Nephron (organoid): ENCODE data around the gene RTN3.

ENCODE experiments used
- H3K27ac Mint-ChIP-seq, 3 experiments: 2 replicates each; pipeline ENCODE4 v1.8.0; 2020; ENCODE audit warnings: mixed read lengths in 3 of 3, mild to moderate bottlenecking in 2 of 3, moderate library complexity in 1 of 3
- H3K27me3 Mint-ChIP-seq: 2 replicates; pipeline ENCODE4 v1.8.0; 2021; ENCODE audit warnings: low read depth, mild to moderate bottlenecking, moderate library complexity, mixed read lengths
- H3K36me3 Mint-ChIP-seq: 2 replicates; pipeline ENCODE4 v1.8.0; 2020; ENCODE audit warnings: low read depth, mixed read lengths
- H3K4me1 Mint-ChIP-seq: 2 replicates; pipeline ENCODE4 v1.8.0; 2020; ENCODE audit warnings: mixed read lengths
- H3K4me3 Mint-ChIP-seq, 3 experiments: 2 replicates each; pipeline ENCODE4 v1.8.0; 2020; ENCODE audit warnings: mild to moderate bottlenecking in 3 of 3, mixed read lengths in 3 of 3, moderate library complexity in 2 of 3
- H3K9me3 Mint-ChIP-seq: 2 replicates; pipeline ENCODE4 v1.8.0; 2020; ENCODE audit warnings: mixed read lengths
- TF ChIP-seq, protein P1 (sequence below), 3 experiments: fragments of 200-600 bp; sonication (generic); IDR thresholded peaks; one replicate each; pipeline ENCODE4 v1.5.0; 2021; ENCODE audit warnings: antibody characterized with exemption in 3 of 3; ENCODE audit not compliant: unreplicated experiment in 3 of 3

Gene RTN3

DNA sequence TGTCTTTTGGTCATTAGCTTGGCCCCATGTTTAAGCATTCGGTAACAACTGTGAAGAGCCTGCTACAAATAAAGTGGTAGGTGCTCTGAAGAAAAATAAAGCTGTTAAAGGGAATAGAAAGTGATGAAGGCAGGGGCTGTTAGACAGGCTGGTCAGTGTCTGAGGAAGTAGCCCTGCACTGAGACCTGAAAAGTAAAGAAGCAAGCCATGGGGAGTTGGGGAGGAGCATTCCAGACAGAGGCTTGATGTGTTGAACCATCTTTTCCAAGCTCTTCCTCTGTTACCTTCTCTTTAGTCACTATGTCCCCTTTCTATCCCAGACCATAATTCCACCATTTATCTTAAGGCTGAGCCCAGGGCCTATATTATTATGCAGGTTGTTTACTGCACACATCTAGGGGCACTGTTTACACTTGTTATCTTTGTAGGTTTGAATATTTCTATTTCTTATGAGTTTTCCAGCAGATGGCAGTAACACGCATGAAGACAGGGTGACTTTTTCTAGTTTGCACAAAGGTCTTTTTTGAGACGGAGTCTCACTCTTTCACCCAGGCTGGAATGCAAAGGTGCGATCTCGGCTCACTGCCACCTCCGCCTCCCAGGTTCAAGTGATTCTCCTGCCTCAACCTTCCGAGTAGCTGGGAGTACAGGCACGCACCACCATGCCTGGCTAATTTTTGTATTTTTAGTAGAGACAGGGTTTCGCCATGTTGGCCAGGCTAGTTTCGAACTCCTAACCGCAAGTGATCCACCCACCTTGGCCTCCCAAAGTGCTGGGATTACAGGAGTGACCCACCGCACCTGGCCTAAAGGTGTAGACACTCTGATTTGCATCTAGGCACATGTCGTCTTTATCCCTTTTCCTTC, 64.2 kb downstream of the RTN3 start:
- no peaks in the 10 kb centered on the region for H3K27me3 Mint-ChIP-seq
- H3K4me3 Mint-ChIP-seq = no peak overlapping the region
- TF ChIP-seq, protein P1, sequence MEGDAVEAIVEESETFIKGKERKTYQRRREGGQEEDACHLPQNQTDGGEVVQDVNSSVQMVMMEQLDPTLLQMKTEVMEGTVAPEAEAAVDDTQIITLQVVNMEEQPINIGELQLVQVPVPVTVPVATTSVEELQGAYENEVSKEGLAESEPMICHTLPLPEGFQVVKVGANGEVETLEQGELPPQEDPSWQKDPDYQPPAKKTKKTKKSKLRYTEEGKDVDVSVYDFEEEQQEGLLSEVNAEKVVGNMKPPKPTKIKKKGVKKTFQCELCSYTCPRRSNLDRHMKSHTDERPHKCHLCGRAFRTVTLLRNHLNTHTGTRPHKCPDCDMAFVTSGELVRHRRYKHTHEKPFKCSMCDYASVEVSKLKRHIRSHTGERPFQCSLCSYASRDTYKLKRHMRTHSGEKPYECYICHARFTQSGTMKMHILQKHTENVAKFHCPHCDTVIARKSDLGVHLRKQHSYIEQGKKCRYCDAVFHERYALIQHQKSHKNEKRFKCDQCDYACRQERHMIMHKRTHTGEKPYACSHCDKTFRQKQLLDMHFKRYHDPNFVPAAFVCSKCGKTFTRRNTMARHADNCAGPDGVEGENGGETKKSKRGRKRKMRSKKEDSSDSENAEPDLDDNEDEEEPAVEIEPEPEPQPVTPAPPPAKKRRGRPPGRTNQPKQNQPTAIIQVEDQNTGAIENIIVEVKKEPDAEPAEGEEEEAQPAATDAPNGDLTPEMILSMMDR (IDR thresholded peaks at IDR 0.05; ENCODE audit: unreplicated experiment in 3 of 3) = peak in 2 of 3 experiments; percentile 29 to 30
- H3K9me3 Mint-ChIP-seq = no peaks in the 10 kb centered on the region
- H3K36me3 Mint-ChIP-seq = peaks cover 5% of the 10 kb centered on the region
- no peaks in the 10 kb centered on the region for H3K4me1 Mint-ChIP-seq
- no peak overlapping the region for H3K27ac Mint-ChIP-seq

DNA sequence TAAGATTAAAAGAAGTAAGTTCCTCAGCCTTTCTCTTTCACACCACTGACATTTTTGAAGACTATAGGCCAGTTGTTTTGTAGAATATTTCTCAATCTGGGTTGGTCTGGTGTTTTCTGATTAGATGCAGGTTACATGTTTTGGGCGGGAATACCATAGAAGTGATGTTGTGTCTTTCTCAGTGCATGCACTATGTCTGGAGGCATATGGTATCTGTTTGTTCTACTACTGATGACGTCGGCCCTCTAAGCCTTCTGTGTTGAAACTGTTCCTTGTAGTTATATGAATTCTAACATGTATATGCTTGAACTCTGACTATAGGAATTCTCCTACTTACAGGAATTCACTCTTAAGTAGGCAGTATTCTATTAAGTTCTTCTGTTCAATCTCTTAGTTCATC, 65.7 kb downstream of the RTN3 start:
- no peak overlapping the region for H3K4me3 Mint-ChIP-seq
- H3K4me1 Mint-ChIP-seq = no peaks in the 10 kb centered on the region
- no peaks in the 10 kb centered on the region for H3K9me3 Mint-ChIP-seq
- H3K27me3 Mint-ChIP-seq = no peaks in the 10 kb centered on the region
- H3K27ac Mint-ChIP-seq = no peak overlapping the region
- peaks cover 13% of the 10 kb centered on the region for H3K36me3 Mint-ChIP-seq
- TF ChIP-seq, protein P1 (IDR thresholded peaks at IDR 0.05; ENCODE audit: unreplicated experiment in 3 of 3) = no peak

GRCh38 chr11:63749624-63750023, 68.3 kb downstream of the RTN3 start:
- no peak overlapping the region for H3K4me3 Mint-ChIP-seq
- TF ChIP-seq, protein P1 (IDR thresholded peaks at IDR 0.05; ENCODE audit: unreplicated experiment in 3 of 3) = no peak
- peaks cover 28% of the 10 kb centered on the region for H3K36me3 Mint-ChIP-seq
- no peaks in the 10 kb centered on the region for H3K9me3 Mint-ChIP-seq
- H3K27ac Mint-ChIP-seq = no peak overlapping the region
- H3K27me3 Mint-ChIP-seq = no peaks in the 10 kb centered on the region
- no peaks in the 10 kb centered on the region for H3K4me1 Mint-ChIP-seq

- peaks cover 4% of the 10 kb centered on the region for H3K4me1 Mint-ChIP-seq
- H3K36me3 Mint-ChIP-seq = peaks cover 56% of the 10 kb centered on the region
- no peaks in the 10 kb centered on the region for H3K27me3 Mint-ChIP-seq
- no peaks in the 10 kb centered on the region for H3K9me3 Mint-ChIP-seq
- peak overlapping the region in 1 of 3 experiments; percentile 56 for H3K27ac Mint-ChIP-seq
- no peak overlapping the region for H3K4me3 Mint-ChIP-seq
- TF ChIP-seq, protein P1 (IDR thresholded peaks at IDR 0.05; ENCODE audit: unreplicated experiment in 3 of 3) = no peak
Measured at GRCh38 chr11:63756919-63757761, 75.8 kb downstream of the RTN3 start.

- peaks cover 39% of the 10 kb centered on the region for H3K36me3 Mint-ChIP-seq
- TF ChIP-seq, protein P1 (IDR thresholded peaks at IDR 0.05; ENCODE audit: unreplicated experiment in 3 of 3) = no peak
- H3K9me3 Mint-ChIP-seq = no peaks in the 10 kb centered on the region
- no peaks in the 10 kb centered on the region for H3K27me3 Mint-ChIP-seq
- peaks cover 12% of the 10 kb centered on the region for H3K4me1 Mint-ChIP-seq
- H3K4me3 Mint-ChIP-seq = peak overlapping the region in 1 of 3 experiments; percentile 68
- no peak overlapping the region for H3K27ac Mint-ChIP-seq
Measured at GRCh38 chr11:63760487-63761079, 79.3 kb downstream of the RTN3 start.
